NCI-H460 (cell line): ENCODE measurements around the gene LHX5. TPM values are rescaled to one million over a fixed set of nuclear protein-coding genes. Genes with fewer than 3 reads are reported as not detected.
A peak's percentile ranks its signal among the peaks of the same experiment; 100 is the strongest.

Source experiments
- DNase-seq: peaks from one replicate; pipeline ENCODE4 v3.0.0-alpha.2; 2016; ENCODE audit warnings: low read depth; ENCODE audit errors: extremely low read depth
- total RNA-seq: library from RNA; depleted of rRNA; stranded (reverse); fragments of >200 nt; shearing (Covaris generic); gene quantifications from 2 replicates; pipeline ENCODE4 v1.2.3, GENCODE V29; 2014

LHX5 gene
- total RNA-seq, 1 experiment from 2014 or later = 0.22 TPM

DNA sequence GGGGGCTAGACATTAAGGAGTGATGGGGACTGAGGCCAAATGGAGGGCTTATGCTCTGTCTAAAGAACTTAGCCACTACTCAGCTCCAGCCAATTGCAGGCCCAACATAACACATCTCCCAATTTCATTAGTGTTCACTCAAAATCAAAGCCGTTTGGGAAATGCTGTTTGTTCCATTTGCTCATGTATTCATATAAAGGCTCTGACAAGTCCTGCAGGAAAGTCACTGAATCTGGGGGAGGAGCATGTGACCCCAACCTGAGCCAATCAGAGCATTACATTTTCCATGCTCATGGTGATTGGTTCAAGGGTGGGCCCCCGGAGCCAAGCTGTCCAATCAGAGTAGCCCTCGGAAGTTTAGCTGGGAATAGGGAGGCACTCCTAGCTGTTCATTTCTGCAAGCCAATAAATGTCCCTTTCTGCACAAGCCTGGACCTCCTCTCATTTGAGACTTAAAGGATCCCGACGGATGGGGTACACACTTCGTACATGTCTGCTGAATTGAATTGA, 28.6 kb downstream of the LHX5 start:
- no peak for DNase-seq

DNA sequence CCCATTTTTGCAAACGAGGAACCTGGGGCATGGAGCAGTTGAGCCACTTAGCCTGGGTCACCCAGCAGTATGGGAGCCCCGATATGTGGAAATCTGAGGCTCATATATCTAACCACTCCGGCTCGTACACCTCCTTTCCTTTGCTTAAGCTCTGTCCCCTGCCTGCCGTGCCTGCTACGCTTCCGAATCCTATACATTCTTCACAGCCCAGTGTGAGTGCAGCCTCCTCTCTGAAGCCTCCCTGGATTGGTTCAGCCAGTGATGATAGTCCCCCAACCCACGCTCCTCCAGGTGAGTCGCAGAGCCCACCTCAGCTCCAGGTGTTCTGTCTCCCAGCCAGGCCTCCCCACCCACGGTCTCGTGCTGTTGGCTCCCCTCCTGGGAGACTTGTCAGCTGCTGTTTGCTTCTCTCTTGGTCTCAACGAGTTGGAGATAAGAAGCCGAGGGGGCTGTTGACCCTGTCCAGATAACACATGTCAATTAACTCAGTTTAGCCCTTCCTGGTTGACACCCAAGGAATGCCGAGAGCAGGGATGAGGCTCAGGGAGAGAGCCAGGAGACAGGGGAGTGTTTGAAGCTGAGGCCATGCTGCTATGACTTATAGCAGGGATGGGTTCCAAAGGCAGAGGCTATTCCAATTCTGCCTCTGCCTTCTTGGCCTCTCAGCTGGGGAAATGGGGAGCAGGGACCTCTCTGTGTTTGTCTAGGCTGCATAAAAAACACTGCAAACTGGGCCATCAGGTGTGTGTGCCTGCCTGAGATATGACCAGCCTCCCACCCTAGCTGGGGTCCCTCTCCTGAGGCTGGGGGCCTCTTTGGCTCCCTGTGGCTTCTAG, 30.5 kb downstream of the LHX5 start:
- DNase-seq = no peak

DNA sequence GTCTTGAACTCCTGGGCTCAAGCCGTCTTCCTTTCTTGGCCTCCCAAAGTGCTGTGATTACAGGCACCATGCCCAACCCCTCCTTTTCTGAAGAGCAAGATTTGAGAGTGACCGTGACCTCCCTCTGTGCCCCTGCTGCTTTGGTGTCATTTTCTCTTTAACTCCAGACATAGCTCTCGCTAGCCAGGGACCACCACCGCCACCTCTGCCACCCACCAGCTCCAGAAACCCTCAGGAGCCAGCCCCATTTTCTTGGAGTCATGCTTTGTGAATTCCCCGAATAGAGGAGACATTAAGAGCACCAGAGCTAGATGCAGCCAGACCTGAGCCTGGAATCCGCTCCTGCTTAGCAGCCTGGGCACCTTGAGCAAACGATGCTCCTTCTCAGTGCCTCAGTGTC, 31.3 kb downstream of the LHX5 start:
- no peak for DNase-seq

DNA sequence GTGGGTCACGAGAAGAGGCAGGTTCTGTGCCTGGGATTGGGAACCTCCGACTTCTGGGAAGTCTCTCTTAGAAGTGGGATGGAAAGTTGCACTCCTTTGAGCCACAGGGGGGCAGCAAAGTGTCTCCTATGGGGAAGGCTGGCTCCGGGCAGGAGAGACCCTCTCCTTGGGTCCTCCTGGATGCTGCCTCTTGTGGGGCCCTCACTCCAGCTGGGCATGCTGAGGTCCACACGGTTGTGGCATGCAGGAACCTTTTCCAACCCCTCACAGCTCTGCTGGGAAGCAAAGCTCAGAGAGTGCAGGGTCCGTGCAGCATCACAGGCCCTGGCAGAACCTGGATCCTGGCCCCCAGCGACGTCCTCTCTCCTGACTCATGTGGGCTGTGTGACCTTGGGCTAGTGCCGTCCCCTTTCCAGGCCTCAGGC, 32.1 kb downstream of the LHX5 start:
- DNase-seq = peak; percentile 53

DNA sequence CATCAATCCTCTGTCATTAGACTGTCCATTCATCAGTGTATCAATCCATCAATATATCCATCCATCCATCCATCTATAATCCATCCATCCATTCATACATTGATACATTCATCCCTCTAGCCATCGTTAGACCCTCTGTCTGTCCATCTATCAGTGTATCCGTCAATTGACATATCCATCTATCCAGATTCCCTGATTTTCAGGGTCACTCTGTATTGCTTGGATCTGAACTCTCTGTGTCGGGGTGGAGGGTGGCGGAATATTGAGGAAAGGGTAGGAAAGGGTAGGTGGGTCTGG, 32.4 kb downstream of the LHX5 start:
- DNase-seq = no peak

DNA sequence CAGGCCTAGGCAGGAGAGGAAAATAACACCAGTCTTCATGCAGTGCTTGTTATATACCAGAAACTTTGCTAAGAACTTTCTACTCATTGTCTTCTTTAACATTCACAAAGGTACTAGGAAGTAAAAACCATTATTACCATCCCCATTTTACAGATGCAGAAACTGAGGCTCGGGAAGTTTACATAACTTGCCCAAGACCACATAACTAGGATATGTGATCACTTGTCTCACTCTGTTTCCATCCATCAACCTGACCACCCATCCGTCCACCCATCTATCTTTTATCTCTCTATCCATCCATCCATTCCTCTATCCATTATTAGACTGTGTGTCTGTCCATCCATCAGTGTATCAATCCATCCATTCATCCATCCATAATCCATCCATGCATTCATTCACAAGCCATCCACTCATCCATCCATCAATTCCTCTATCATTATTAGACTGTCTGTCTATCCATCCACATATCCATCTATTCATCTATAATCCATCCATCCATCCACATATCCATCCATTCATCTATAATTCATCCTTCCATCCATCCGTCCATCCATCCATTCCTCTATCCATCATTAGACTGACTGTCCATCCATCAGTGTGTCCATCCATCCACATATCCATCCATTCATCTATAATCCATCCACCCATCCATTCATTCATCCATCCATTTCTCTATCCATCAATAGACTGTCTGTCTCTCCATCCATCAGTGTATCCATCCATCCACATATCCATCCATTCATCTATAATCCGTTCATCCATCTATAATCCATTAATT, 33.0 kb downstream of the LHX5 start:
- DNase-seq = no peak

DNA sequence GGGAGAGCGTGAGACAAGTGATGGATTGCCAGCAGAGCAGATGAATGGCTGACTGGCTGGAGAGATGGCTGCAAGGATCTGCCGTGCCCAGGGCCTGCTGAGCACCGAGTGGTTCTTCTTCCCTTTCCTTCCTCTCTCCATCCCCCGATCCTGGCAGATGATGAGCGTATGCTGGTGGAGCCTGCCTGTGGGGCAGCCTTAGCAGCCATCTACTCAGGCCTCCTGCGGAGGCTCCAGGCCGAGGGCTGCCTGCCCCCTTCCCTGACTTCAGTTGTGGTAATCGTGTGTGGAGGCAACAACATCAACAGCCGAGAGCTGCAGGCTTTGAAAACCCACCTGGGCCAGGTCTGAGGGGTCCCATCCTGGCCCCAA, 34.0 kb downstream of the LHX5 start:
- DNase-seq = no peak

DNA sequence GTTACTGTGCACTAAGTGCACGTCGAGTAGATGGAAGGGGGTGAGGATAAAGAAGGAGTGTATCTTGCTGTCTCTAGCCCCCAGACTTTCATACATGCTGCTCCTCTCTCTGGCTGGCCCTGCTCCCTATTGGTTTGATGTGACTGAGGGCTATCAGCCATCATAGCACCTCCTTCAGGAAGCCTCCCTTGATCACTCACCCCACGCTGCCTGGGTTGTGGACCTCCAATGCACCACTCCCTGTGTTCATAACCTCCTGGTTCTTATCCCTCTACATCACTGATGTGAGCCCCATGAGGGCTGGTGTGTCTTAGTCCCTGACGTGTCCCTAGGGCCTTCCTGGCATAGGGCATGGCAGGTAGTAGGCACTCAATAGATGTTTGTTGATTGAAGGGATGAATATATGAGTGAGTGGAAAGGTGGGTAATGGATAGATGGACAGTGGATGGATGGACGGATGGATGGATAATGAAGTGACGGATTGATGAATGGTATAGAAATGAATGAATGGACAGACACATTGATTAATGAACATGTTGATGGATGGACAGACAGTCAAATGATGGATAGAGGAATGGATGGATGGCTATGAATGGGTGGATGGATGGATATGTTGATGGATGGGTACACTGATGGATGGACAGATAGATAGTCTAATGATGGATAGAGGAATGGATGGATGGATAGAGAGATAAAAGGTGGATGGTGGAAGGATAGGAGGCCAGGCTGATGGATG, 34.5 kb downstream of the LHX5 start:
- DNase-seq = no peak

DNA sequence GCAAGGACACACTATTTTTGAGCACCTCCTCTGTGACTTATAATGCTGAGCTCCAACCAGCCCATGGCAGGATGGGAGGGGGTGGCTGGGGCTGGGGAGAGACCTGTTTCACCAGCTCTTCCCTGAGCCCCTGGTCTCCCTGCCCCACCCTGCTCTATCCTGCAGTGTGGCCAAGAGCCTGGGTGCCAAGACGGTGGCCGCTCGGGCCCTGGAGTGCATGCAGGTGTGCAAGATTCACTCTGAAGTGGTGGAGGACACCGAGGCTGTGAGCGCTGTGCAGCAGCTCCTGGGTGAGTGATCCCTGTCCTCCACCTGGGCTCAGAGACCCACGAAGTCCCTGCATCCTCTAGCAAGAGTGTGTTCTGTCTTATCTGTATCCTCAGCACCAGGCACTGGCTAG, 35.1 kb downstream of the LHX5 start:
- DNase-seq = no peak

DNA sequence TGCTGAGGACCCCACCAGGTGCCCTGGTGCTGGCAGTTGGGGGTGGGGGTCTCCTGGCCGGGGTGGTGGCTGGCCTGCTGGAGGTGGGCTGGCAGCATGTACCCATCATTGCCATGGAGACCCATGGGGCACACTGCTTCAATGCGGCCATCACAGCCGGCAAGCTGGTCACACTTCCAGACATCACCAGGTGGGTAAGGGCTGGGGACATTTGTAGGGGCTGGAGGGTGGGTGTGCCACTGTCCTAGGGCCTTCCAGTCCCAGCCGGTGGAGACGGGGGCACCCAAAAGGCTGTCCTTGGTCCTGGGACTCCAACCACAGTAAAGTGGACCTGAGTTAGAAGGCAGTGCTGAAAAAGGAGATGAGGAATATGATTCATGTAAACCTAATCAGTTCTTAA, 36.3 kb downstream of the LHX5 start:
- DNase-seq = no peak

DNA sequence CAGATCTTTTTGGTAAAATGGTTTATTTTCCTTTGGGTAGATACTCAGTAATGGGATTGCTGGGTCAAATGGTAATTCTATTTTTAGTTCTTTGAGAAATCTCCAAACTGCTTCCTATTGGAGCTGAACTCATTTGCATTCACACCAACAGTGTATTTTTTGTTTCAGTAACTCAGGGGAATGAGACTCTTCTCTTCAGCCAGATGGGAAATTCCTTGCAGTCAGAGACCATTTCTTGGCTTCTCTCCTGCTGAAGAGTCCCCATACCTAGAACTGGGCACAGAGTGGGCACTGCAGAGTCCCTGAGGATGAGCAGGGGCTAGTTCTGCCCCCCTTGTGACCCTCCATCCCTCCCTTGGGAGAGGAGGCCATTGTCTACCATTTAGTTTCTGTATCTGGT, 38.7 kb downstream of the LHX5 start:
- no peak for DNase-seq

DNA sequence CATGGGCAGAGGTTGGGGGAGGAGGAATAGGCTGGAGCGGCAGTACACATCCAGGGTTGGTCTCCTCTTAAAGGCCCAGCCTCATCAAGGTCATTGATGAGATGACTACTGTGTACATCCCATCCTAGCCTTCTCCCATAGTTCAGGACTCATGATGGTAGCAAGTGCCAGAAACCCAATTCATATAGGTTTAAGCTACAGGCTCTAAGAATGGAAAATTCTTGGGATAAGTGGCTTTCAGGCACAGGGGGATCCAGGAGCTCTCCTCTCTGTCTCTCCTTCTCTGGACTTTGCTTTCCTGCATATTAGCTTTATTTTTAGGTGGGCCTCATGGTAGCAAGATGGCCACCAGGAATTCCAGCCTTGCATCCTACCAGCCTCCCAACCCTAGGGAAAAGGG, 43.2 kb downstream of the LHX5 start:
- DNase-seq = no peak

DNA sequence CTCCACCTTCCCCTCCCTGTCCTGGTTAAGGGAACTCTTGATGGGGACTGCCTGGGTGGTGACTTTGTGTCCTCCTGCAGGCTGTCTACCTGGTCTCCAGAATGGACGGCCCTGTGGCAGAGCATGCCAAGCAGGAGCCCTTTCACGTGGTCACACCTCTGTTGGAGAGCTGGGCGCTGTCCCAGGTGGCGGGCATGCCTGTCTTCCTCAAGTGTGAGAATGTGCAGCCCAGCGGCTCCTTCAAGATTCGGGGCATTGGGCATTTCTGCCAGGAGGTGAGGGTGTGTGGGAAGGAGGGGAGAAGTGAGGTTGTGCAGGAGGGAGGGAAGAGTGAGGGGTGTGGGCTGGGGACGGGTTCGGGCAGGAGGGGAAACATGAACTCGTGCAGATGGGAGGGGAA, 43.8 kb downstream of the LHX5 start:
- no peak for DNase-seq

DNA sequence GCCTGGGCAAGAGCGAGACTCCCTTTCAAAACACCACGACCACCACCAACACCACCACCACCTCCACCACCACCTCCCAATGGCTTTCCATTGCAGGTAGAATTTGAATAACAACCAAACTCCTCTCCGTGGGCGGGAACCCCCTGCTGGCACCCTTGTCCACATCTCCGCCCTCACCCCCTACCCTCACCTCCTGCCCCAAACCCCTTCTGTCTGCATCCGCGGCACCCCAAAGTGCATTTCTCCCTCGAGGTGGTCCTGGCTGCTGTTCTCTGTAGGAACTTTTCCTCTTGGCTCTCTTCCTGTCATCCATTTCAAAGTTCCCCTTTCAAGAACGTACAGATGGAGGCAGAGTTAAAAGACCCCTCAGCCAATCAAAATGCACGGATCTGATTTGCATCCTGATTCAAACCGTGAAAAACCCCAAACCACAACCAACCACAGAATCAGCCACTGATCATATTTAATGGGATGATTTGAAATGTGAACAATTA, 45.7 kb downstream of the LHX5 start:
- no peak for DNase-seq

DNA sequence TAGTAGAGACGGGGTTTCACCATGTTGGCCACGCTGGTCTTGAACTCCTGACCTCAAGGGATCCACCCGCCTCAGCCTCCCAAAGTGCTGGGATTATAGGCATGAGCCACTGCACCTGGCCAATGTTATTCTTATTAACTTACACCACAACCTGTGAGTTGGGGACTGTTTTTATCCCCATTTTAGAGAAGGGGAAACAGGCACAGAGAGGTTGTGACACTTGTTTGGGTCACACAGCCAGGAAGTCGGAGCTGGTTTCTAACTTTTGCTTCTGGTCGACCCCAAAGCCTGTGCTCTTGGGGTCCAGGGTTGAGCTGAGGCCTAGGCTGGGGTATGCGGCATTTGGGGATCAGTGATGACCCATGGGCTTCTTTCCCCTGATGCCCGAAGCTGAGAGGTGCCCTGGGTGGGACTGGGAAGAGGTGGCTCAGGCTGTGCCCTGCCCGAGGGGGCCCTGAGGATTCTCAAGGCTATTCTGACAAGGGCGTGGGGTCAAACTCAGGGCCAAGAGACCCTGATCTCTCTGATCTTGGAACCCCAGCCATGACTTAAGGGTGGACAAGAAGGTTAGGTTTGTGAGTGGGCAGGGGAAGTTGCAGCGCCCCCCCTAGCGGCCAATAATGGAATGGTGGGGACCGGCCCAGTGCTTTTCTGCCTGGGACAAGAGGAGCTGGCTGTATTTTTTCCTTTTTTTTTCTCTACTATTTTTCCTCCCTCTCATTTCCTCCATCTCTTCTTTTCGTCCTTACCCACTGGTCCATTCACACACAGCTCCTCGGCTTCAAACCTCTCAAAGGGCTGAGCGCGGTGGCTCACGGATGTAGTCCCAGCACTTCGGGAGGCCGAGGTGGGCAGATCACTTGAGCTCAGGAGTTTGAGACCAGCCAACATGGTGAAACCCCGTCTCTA, 46.5 kb downstream of the LHX5 start:
- DNase-seq = peak; percentile 37

DNA sequence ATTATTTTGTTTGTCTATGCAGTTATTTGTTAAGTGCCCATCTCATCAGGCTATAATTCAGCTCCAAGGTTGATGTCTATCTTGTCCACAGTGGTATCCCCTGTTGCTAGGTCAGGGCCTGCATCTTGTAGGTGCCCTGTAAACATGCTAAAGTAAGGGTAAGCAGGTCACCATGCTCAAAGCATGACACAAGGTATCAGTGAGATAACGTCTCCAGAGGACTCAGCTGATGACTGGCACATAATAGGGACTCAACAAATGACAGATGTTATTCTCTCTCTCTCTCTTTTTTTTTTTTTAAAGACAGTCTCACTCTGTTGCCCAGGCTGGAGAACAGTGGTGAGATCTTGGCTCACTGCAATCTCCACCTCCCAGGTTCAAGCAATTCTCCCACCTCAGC, 47.2 kb downstream of the LHX5 start:
- DNase-seq = no peak

DNA sequence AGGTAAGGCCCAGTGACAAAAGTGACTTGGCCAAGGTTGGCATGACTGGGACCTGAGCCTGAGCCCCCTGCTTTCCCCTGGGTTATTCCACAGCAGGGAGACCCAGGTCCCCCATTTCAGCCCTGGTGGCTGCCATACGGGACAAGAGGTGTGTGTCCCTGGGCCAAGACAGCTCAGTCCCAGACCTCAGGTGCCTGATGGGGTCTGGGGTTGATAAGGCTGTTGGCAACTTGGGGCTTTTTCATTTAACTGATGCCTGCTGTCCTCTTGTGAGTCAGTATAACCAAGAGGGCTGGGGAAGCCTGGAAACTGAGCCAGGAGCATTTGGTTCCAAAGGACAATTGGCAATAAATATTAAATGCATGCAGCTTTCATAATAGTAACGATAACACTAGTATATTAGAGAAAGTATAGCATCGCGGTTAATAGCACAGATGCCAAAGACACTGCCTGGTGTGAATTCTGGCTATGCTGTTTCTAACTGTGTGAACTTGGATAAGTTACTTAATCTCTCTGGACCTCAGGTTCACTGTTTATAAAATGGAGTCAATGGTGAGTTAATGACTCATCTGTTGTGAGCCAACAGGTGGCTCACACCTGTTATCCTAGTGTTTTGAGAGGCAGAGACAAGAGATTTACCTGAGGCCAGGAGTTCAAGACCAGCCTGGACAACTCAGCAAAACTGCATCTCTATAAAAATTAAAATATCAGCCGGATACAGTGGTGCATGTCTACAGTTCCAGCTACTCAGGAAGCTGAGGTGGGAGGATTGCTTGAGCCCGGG, 48.6 kb downstream of the LHX5 start:
- no peak for DNase-seq

DNA sequence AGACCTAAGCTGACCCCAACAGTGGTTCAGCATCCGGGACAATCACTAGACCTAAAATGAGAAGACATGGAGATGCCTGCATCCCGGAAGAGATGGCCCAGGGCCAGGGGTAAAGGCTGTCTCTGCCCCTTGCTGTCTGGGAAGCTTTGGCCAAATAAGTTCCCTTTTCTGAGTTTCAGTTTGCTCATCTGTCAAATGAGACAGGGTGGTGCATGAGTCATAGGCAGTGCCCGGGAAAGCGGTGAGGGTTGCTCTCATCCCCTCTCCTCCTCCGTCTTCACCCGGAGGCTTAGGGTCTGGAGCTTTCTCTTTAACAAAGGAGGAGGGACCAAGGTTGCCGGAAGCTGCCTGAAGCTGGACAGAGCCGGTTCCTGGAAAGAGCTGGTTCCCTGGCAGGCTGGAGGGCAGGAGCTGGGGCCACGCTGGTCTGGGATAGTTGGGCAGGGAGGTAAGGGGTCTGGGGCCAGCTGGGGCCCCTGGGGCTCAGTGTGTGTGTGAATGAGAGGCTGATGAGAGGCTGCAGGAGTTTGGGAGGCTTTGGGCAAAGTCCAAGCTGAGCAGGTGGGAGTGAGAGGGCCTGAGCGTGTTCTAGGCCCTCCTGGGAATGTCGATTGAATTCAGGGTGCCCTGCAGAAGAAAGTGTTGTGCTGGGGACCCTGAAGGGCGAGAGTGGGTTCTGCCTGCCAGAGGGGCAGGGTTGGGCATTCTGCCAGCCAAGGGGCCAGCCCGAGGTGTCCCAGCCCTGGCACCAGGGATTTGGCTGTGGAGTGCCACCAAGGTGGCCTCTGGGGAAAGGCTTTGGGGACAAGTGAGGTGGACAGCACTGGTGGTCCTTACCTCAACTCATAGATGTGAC, 49.4 kb downstream of the LHX5 start, which contains the start of gene SDSL:
TSS of gene SDSL (plus strand) at position 351 of the 856 bp plus-strand sequence. CDS start 5,603 bp downstream, outside the sequence.
- DNase-seq = peak; percentile 43
